Astrocyte of the cerebellum (primary cell): ENCODE data around the gene PLXNA2.

Source experiments
- DNase-seq: peaks from one replicate; pipeline ENCODE4 v3.0.0-alpha.2; 2011; ENCODE audit warnings: low read depth
- H3K4me3 ChIP-seq: 2 replicates; pipeline ENCODE4 v1.5.1; 2011; ENCODE audit warnings: mild to moderate bottlenecking, low read depth, low read length, moderate library complexity
- in situ Hi-C: cut with HindIII; loops from 2 replicates; pipeline ENCODE4 v1.10.0; 2017; ENCODE audit warnings: low sequenced_read_pairs
- TF ChIP-seq, protein P1 (sequence below): IDR thresholded peaks from 2 replicates; pipeline ENCODE4 v1.5.1; 2012; ENCODE audit warnings: low read length, low read depth, moderate library complexity, mild to moderate bottlenecking; ENCODE audit errors: missing control alignments

The PLXNA2 gene

DNA sequence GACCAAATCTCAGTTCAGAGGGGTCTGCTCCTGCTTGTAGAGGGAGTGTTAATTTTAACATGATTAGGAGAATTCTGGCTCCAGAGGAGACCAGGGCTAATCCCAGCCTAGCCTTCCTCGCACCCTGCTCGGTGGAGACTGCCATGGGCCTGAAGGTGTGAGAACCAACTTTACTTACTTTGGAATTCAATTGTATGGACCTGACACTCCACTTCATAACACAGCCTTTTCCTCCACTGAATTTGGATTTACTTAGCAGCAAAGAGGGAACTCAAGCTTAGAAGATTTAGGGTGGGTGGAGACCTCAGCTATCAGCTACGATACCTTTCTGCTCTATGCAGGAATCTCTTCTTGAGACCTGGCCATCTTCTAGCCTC is 11.5 kb downstream of the PLXNA2 start:
- no peak overlapping the region for H3K4me3 ChIP-seq
- TF ChIP-seq, protein P1, sequence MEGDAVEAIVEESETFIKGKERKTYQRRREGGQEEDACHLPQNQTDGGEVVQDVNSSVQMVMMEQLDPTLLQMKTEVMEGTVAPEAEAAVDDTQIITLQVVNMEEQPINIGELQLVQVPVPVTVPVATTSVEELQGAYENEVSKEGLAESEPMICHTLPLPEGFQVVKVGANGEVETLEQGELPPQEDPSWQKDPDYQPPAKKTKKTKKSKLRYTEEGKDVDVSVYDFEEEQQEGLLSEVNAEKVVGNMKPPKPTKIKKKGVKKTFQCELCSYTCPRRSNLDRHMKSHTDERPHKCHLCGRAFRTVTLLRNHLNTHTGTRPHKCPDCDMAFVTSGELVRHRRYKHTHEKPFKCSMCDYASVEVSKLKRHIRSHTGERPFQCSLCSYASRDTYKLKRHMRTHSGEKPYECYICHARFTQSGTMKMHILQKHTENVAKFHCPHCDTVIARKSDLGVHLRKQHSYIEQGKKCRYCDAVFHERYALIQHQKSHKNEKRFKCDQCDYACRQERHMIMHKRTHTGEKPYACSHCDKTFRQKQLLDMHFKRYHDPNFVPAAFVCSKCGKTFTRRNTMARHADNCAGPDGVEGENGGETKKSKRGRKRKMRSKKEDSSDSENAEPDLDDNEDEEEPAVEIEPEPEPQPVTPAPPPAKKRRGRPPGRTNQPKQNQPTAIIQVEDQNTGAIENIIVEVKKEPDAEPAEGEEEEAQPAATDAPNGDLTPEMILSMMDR, result no peak

GRCh38 chr1:208231881-208232661 is 12.1 kb downstream of the PLXNA2 start:
- no peak overlapping the region for H3K4me3 ChIP-seq

More for the DNA sequence above, 11.5 kb downstream of the PLXNA2 start:
- DNase-seq, result no peak
- in situ Hi-C loops, result loop anchor here (5.0 kb wide), 1 partner anchor 205 kb away; no protein-coding TSS in a partner anchor

GRCh38 chr1:208230668-208231529 is 13.3 kb downstream of the PLXNA2 start:
- no peak overlapping the region for H3K4me3 ChIP-seq
- TF ChIP-seq, protein P1, result no peak
- in situ Hi-C loops, result loop anchor here (5.0 kb wide), 1 partner anchor 204 kb away; no protein-coding TSS in a partner anchor
- DNase-seq, result no peak

More at GRCh38 chr1:208231881-208232661, 12.1 kb downstream of the PLXNA2 start:
- DNase-seq, result peak; percentile 57
- TF ChIP-seq, protein P1, result no peak
- in situ Hi-C loops, result loop anchor here (5.0 kb wide), 1 partner anchor 205 kb away; no protein-coding TSS in a partner anchor

DNA sequence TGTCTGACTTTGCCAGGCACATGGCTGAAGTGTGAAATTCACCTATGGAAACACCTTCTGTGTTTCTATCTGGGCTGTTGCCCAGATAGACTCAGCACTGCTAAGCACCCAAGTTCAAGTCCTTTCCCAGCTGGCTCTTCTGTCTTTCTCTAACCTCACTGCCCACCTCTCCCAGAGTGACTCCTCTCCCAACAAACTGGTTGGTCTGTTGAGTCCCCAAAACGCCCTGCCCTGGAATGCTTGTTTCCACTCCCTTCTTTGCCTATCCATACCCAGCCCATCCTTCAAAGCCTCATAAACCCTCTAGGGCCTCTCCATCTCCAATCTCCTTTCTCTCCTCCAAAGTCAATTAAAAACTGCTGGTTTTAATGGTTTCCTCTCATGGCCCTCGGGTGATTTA is 15.6 kb downstream of the PLXNA2 start:
- no peak overlapping the region for H3K4me3 ChIP-seq
- in situ Hi-C loops, result no loop called here
- DNase-seq, result no peak
- TF ChIP-seq, protein P1, result no peak

GRCh38 chr1:208228026-208228425 is 16.2 kb downstream of the PLXNA2 start:
- in situ Hi-C loops, result no loop called here
- DNase-seq, result no peak
- TF ChIP-seq, protein P1, result no peak
- no peak overlapping the region for H3K4me3 ChIP-seq

DNA sequence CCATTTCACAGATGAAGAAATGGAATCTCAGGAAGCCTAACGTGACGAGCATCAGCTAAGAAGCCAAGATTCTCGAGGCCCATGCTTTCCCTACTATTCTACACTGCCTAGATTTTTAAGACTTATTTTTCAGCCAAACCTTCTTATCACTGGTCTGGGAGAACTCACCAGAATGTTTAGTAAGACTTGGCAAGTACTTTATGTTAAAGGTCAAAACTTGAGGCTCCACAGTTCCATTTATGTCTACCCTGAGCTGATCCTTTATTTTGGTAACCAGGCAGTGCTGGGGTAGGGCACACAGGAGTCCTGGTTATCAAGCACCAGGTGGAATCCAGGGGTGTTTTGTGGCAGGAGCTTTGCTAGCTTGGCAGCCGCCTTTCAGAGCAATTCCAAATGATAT is 16.8 kb downstream of the PLXNA2 start:
- DNase-seq, result no peak
- H3K4me3 ChIP-seq, result no peak overlapping the region
- in situ Hi-C loops, result no loop called here
- TF ChIP-seq, protein P1, result no peak
